GM18907 (cell line): ENCODE measurements around the gene TRAPPC10.

Experiments used
- ATAC-seq: cut with Tn5 transposase; IDR thresholded peaks from one replicate; pipeline ENCODE4 v1.9.1; 2021; ENCODE audit warnings: mild to moderate bottlenecking, moderate library complexity; ENCODE audit not compliant: unreplicated experiment

Gene TRAPPC10

GRCh38 chr21:44002511-44002910 is 9.6 kb upstream of the TRAPPC10 start:
- ATAC-seq = no peak

- ATAC-seq = no peak
Observed at GRCh38 chr21:44003307-44003966, 8.7 kb upstream of the TRAPPC10 start.

- ATAC-seq = no peak
Observed at GRCh38 chr21:44005071-44005470, 7.0 kb upstream of the TRAPPC10 start.

GRCh38 chr21:44005593-44005992 is 6.5 kb upstream of the TRAPPC10 start:
- no peak for ATAC-seq

GRCh38 chr21:44006017-44006619 is 6.0 kb upstream of the TRAPPC10 start:
- no peak for ATAC-seq

- no peak for ATAC-seq
Observed at GRCh38 chr21:44006656-44007055, 5.5 kb upstream of the TRAPPC10 start.

- no peak for ATAC-seq
Observed at GRCh38 chr21:44010429-44010828, 1.7 kb upstream of the TRAPPC10 start.

GRCh38 chr21:44011123-44011522 is 986 bp upstream of the TRAPPC10 start:
- ATAC-seq = no peak

- peak; percentile 67 for ATAC-seq
Observed at GRCh38 chr21:44012474-44013379, 618 bp downstream of the TRAPPC10 start.

- no peak for ATAC-seq
Observed at GRCh38 chr21:44013380-44014088, 1.4 kb downstream of the TRAPPC10 start.

- no peak for ATAC-seq
Observed at GRCh38 chr21:44017601-44018000, 5.5 kb downstream of the TRAPPC10 start.

- no peak for ATAC-seq
Observed at GRCh38 chr21:44018127-44018526, 6.0 kb downstream of the TRAPPC10 start.

GRCh38 chr21:44018813-44019567 is 6.9 kb downstream of the TRAPPC10 start:
- ATAC-seq = no peak

GRCh38 chr21:44019568-44019958 is 7.5 kb downstream of the TRAPPC10 start:
- ATAC-seq = no peak

- no peak for ATAC-seq
Observed at GRCh38 chr21:44020551-44020950, 8.4 kb downstream of the TRAPPC10 start.

- no peak for ATAC-seq
Observed at GRCh38 chr21:44021064-44021463, 9.0 kb downstream of the TRAPPC10 start.

GRCh38 chr21:44024257-44024656 is 12.1 kb downstream of the TRAPPC10 start:
- no peak for ATAC-seq

- no peak for ATAC-seq
Observed at GRCh38 chr21:44024887-44025353, 12.8 kb downstream of the TRAPPC10 start.

GRCh38 chr21:44027607-44028286 is 15.6 kb downstream of the TRAPPC10 start:
- ATAC-seq = no peak

- no peak for ATAC-seq
Observed at GRCh38 chr21:44028287-44028659, 16.2 kb downstream of the TRAPPC10 start.
